Cardiac muscle cell (in vitro differentiated cells and primary cell): ENCODE measurements around the gene GABRR1. TPM values are rescaled to one million over a fixed set of nuclear protein-coding genes. Genes with fewer than 3 reads are reported as not detected.

Source experiments
- DNase-seq, 2 donors: peaks; one replicate each; pipeline versions ENCODE4 v3.0.0 to v3.0.0-alpha.2; 2010 to 2017; ENCODE audit warnings: low read depth in 1 of 2, low spot score in 1 of 2
- H3K27ac ChIP-seq: fragments of 200-600 bp; sonication (generic); 2 replicates; pipeline ENCODE4 v1.5.1; 2016
- H3K27me3 ChIP-seq: fragments of 200-600 bp; sonication (generic); 2 replicates; pipeline ENCODE4 v1.6.0; 2016; ENCODE audit warnings: control low read depth
- H3K36me3 ChIP-seq: fragments of 200-600 bp; sonication (generic); 2 replicates; pipeline ENCODE4 v1.5.1; 2016; ENCODE audit warnings: control low read depth
- H3K4me1 ChIP-seq: fragments of 200-600 bp; sonication (generic); 2 replicates; pipeline ENCODE4 v1.8.1; 2017; ENCODE audit warnings: low read depth, mild to moderate bottlenecking, mixed run types
- H3K4me3 ChIP-seq: fragments of 200-600 bp; sonication (generic); 2 replicates; pipeline ENCODE4 v1.5.1; 2016; ENCODE audit warnings: mild to moderate bottlenecking
- H3K9me3 ChIP-seq: fragments of 200-600 bp; sonication (generic); 2 replicates; pipeline ENCODE4 v1.5.1; 2017; ENCODE audit warnings: low read depth, mild to moderate bottlenecking, control low read depth
- polyA plus RNA-seq: library from polyadenylated mRNA; unstranded; fragments of >200 nt; fragmentation: Nextera tagmentation; extraction: Ambion mirVana; gene quantifications from 2 replicates; pipeline ENCODE4 v1.2.1, GENCODE V29; 2016
- total RNA-seq: library from RNA; depleted of rRNA; stranded (reverse); fragments of >200 nt; gene quantifications from 2 replicates; pipeline ENCODE4 v1.2.3, GENCODE V29; 2016
- TF ChIP-seq, protein P1 (sequence below): IDR thresholded peaks from 2 replicates; pipeline ENCODE4 v1.5.1; 2012; ENCODE audit warnings: low read depth, mild to moderate bottlenecking, low read length

The GABRR1 gene
- total RNA-seq: not detected in 2 replicates
- polyA plus RNA-seq: not detected in 2 replicates

DNA sequence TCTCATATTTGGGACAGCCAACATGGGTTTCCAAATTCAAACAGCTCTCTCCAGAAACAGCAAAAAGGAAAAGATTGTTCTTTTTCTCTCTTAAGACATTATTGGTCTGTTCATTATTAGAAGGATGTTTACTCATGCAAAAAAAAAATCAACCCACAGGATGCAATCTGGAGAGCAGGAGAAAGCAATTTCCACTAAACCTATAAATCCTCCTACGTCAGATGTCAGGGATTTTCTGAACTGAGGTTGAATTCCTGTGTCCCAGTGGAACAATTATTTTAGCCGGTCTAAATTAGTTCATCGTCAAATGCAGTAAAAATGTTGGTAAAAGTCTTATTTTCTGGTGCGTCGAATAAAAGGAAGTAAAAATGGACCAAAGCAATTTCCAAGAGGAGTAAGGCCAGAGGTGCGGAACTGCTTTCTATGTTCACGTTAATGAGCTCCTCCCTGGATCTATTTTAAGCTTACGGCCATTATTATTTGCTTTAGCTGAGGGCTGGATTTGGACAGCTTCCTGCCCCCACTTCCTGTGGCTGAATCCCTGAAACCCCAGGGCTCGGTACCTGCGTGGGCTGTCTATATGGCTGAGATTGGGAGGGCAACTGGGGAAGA, at the start of gene GABRR1:
Gene GABRR1, minus strand, starts transcription at position 60 of the 612 bp plus-strand sequence. Its CDS starts 36 bp downstream, at position 24.
- H3K4me3 ChIP-seq: no peak within 1 kb of the TSS

DNA sequence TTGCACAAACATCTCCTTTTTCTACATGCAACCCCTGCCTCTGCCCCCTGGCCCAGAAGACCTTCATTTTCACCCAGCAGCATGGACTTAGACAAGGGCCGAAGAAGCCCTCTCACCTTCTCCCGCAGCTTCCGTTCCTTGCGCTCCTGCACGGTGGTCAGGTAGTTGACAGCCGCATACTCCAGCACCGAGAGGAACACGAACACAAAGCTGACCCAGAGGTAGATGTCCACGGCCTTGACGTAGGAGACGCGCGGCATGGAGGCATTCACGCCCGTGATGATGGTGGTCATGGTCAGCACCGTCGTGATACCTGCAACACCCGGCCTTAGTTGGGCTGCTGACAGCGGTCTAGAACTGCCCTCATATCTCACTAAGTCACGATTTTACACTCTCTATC, 47.1 kb upstream of the GABRR1 start:
- H3K27ac ChIP-seq: no peak overlapping the region
- H3K4me1 ChIP-seq: peaks cover 13% of the 10 kb centered on the region
- no peak overlapping the region for H3K4me3 ChIP-seq
- H3K9me3 ChIP-seq: no peaks in the 10 kb centered on the region
- no peaks in the 10 kb centered on the region for H3K27me3 ChIP-seq
- H3K36me3 ChIP-seq: no peaks in the 10 kb centered on the region
- no peak for DNase-seq
- TF ChIP-seq, protein P1, sequence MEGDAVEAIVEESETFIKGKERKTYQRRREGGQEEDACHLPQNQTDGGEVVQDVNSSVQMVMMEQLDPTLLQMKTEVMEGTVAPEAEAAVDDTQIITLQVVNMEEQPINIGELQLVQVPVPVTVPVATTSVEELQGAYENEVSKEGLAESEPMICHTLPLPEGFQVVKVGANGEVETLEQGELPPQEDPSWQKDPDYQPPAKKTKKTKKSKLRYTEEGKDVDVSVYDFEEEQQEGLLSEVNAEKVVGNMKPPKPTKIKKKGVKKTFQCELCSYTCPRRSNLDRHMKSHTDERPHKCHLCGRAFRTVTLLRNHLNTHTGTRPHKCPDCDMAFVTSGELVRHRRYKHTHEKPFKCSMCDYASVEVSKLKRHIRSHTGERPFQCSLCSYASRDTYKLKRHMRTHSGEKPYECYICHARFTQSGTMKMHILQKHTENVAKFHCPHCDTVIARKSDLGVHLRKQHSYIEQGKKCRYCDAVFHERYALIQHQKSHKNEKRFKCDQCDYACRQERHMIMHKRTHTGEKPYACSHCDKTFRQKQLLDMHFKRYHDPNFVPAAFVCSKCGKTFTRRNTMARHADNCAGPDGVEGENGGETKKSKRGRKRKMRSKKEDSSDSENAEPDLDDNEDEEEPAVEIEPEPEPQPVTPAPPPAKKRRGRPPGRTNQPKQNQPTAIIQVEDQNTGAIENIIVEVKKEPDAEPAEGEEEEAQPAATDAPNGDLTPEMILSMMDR: no peak

More for the DNA sequence above, at the start of gene GABRR1:
- Histone ChIP-seq H3K4me1 (no peaks in the 10 kb centered on the region), H3K36me3 (no peaks in the 10 kb centered on the region), H3K9me3 (no peaks in the 10 kb centered on the region), H3K27ac (no peak within 1 kb of the TSS), H3K27me3 (no peaks in the 10 kb centered on the region)
- TF ChIP-seq, protein P1: no peak
- no peak for DNase-seq

DNA sequence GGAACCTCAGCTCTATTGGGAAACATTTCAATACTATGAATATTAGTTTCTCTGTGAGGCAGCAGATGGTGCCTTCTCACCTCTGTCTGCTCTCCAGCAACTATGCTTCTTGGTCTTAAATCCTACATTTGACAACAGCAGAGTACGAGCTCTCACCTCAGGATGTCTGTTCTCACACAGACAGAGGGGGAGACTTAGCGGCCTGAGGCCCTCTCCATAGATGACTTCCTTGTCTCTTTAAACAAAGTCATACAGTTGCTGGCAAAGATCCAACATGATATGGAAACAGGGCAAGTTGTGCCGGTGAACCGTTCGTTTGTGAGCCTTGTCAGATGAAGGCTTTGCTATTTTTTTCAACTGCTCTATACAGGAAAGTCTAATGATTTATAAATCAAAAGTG, 43.7 kb upstream of the GABRR1 start:
- TF ChIP-seq, protein P1: no peak
- peak; percentile 14 to 67 for DNase-seq
- no peak overlapping the region for H3K4me3 ChIP-seq
- H3K9me3 ChIP-seq: no peaks in the 10 kb centered on the region
- H3K27me3 ChIP-seq: no peaks in the 10 kb centered on the region
- H3K36me3 ChIP-seq: no peaks in the 10 kb centered on the region
- H3K27ac ChIP-seq: peak overlapping the region; percentile 2
- H3K4me1 ChIP-seq: peaks cover 19% of the 10 kb centered on the region

DNA sequence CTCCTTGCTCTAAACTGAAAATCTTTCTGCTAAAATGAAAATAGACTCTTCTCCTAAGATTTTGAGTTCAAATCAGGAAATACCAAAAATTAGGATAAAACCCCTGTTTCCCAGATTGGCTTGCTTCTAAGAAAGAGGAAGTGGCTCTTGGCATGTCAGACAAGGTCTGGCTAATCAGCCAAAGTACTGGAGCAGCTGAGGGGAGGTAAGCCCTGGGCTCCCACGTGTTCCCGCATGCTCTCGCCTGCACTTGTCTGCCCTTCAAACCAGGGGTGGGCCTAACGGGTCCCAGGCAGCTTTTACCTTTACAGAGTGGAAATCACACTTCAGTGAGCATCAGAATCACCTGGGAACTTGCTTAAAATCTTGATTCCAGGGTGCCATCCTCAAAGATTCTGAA, 43.2 kb upstream of the GABRR1 start:
- Histone ChIP-seq H3K9me3 (no peaks in the 10 kb centered on the region), H3K4me3 (no peak overlapping the region), H3K4me1 (peaks cover 19% of the 10 kb centered on the region), H3K27ac (peak overlapping the region; percentile 2), H3K27me3 (no peaks in the 10 kb centered on the region), H3K36me3 (no peaks in the 10 kb centered on the region)
- DNase-seq: peak in 1 of 2 donors; percentile 40
- TF ChIP-seq, protein P1: no peak

DNA sequence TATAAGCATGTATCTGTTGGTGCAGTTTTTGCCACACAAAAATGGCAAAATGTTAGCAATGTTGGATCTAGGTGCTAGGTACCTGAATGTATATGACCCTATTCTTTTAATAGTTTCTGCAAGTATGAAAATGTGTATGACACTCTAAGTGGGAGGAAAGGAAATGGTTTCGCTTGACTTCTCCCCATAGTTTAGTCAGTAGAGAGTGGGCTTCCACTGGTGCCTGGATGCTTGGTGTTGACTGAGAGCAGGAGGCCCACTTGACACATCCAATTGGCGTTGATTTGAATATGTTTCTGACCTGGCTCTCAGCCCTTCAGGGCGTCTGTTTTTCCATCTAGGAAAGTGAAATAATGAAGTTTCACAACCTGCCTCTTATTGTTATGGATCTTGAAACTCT, 41.8 kb upstream of the GABRR1 start:
- H3K27ac ChIP-seq: no peak overlapping the region
- TF ChIP-seq, protein P1: no peak

DNA sequence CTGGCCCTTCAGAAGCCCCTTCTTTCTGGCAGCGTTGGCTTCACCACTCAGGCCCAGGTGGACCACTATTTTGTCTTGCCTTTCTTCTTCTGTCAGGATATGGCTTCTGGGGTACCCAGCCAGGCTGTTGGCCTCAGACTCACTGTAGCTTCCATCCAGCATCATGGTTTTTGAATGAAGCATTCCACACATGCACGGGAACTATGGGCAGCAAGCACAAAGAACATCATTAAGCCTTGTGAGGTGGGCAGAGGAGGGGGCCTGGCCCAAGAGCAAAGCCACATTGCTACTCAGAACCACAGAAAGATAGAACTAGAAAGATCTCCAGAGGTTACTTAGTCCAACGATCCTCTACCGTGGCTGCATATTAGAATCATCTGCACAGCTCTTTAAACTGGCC, 40.6 kb upstream of the GABRR1 start:
- Histone ChIP-seq H3K9me3 (no peaks in the 10 kb centered on the region), H3K4me3 (no peak overlapping the region), H3K27me3 (no peaks in the 10 kb centered on the region), H3K27ac (no peak overlapping the region), H3K36me3 (no peaks in the 10 kb centered on the region), H3K4me1 (peaks cover 19% of the 10 kb centered on the region)
- no peak for DNase-seq
- TF ChIP-seq, protein P1: no peak

More for the DNA sequence above, 41.8 kb upstream of the GABRR1 start:
- Histone ChIP-seq H3K4me1 (peaks cover 19% of the 10 kb centered on the region), H3K4me3 (no peak overlapping the region), H3K27me3 (no peaks in the 10 kb centered on the region), H3K36me3 (no peaks in the 10 kb centered on the region), H3K9me3 (no peaks in the 10 kb centered on the region)
- DNase-seq: no peak
